DOHH2 (cell line): Measurements from ENCODE around the gene CACNA1B.

Experiments used
- H3F3A ChIP-seq: fragments of 200-600 bp; sonication (generic), shearing (Covaris generic); 2 replicates; pipeline ENCODE4 v1.6.0; 2016; ENCODE audit warnings: antibody characterized with exemption, mild to moderate bottlenecking; ENCODE audit not compliant: control insufficient read depth, insufficient read depth
- H3K27ac ChIP-seq: fragments of 200-600 bp; sonication (generic); 2 replicates; pipeline ENCODE4 v1.5.1; 2014; ENCODE audit warnings: low read depth, mild to moderate bottlenecking, low read length, moderate library complexity
- H3K27me3 ChIP-seq: fragments of 200-600 bp; sonication (generic); 2 replicates; pipeline ENCODE4 v1.6.1; 2014; ENCODE audit warnings: mild to moderate bottlenecking, low read length, mixed read lengths; ENCODE audit not compliant: control insufficient read depth
- H3K36me3 ChIP-seq: fragments of 200-600 bp; sonication (generic); 2 replicates; pipeline ENCODE4 v1.6.1; 2014; ENCODE audit warnings: mild to moderate bottlenecking, low read length, moderate library complexity, mixed read lengths; ENCODE audit not compliant: control insufficient read depth
- H3K4me1 ChIP-seq: fragments of 200-600 bp; sonication (generic); 2 replicates; pipeline ENCODE4 v1.6.1; 2014; ENCODE audit warnings: mild to moderate bottlenecking, low read length, mixed read lengths; ENCODE audit not compliant: control insufficient read depth
- H3K4me2 ChIP-seq: fragments of 200-600 bp; sonication (generic); 2 replicates; pipeline ENCODE4 v1.6.0; 2014; ENCODE audit warnings: mild to moderate bottlenecking, low read length, moderate library complexity
- H3K4me3 ChIP-seq: fragments of 200-600 bp; sonication (generic); 2 replicates; pipeline ENCODE4 v1.5.1; 2014; ENCODE audit warnings: mild to moderate bottlenecking, low read length, mixed read lengths
- H3K79me2 ChIP-seq: fragments of 200-600 bp; sonication (generic); 2 replicates; pipeline ENCODE4 v1.6.1; 2014; ENCODE audit warnings: mild to moderate bottlenecking, low read length, mixed read lengths; ENCODE audit not compliant: control insufficient read depth
- H3K9me2 ChIP-seq: fragments of 200-600 bp; sonication (generic); replicated peaks from 2 replicates; pipeline ENCODE4 v1.6.1; 2014; ENCODE audit warnings: mild to moderate bottlenecking, low read length, mixed read lengths; ENCODE audit not compliant: control insufficient read depth
- H3K9me3 ChIP-seq: fragments of 200-600 bp; sonication (generic); 2 replicates; pipeline ENCODE4 v1.6.1; 2014; ENCODE audit warnings: antibody characterized with exemption, low read length, mixed read lengths; ENCODE audit not compliant: control insufficient read depth, insufficient read depth
- H4K20me1 ChIP-seq: fragments of 200-600 bp; sonication (generic); 2 replicates; pipeline ENCODE4 v1.6.0; 2014; ENCODE audit warnings: low read depth, mild to moderate bottlenecking, antibody characterized with exemption, low read length, moderate library complexity; ENCODE audit not compliant: control insufficient read depth, insufficient read depth
- CTCF ChIP-seq: fragments of 200-600 bp; sonication (generic); IDR thresholded peaks from one replicate; pipeline ENCODE4 v1.5.1; 2014; ENCODE audit warnings: antibody characterized with exemption, mild to moderate bottlenecking, low read depth, low read length; ENCODE audit not compliant: poor library complexity, severe bottlenecking
- EZH2phosphoT487 ChIP-seq: fragments of 200-600 bp; sonication (generic); IDR thresholded peaks from 2 replicates; pipeline ENCODE4 v1.6.1; 2017; ENCODE audit warnings: borderline replicate concordance, mild to moderate bottlenecking, antibody characterized with exemption, low read length, moderate library complexity, mixed read lengths

The CACNA1B gene

GRCh38 chr9:138116521-138116920 lies 238.9 kb downstream of the CACNA1B start:
- no peaks in the 10 kb centered on the region for H4K20me1 ChIP-seq
- no peaks in the 10 kb centered on the region for H3K79me2 ChIP-seq
- no peaks in the 10 kb centered on the region for H3K27me3 ChIP-seq
- no peak overlapping the region for H3K27ac ChIP-seq
- TF ChIP-seq CTCF: no peak
- no peak for TF ChIP-seq EZH2phosphoT487
- no peaks in the 10 kb centered on the region for H3F3A ChIP-seq
- no peaks in the 10 kb centered on the region for H3K36me3 ChIP-seq
- H3K4me2 ChIP-seq: no peak overlapping the region
- no peaks in the 10 kb centered on the region for H3K9me3 ChIP-seq
- H3K9me2 ChIP-seq: no peaks in the 10 kb centered on the region
- no peak overlapping the region for H3K4me3 ChIP-seq
- H3K4me1 ChIP-seq: no peaks in the 10 kb centered on the region

- Histone ChIP-seq H3K9me2 (no peaks in the 10 kb centered on the region), H3K9me3 (peaks cover 4% of the 10 kb centered on the region; the same call in 1 of the 2 replicates), H3F3A (no peaks in the 10 kb centered on the region), H3K4me2 (no peak overlapping the region), H3K27me3 (no peaks in the 10 kb centered on the region), H3K4me1 (no peaks in the 10 kb centered on the region), H4K20me1 (no peaks in the 10 kb centered on the region), H3K36me3 (no peaks in the 10 kb centered on the region), H3K79me2 (no peaks in the 10 kb centered on the region), H3K27ac (no peak overlapping the region), H3K4me3 (no peak overlapping the region)
- TF ChIP-seq EZH2phosphoT487 (no peak), CTCF (no peak)
These were observed 239.6 kb downstream of the CACNA1B start for GRCh38 chr9:138117101-138117750.

DNA sequence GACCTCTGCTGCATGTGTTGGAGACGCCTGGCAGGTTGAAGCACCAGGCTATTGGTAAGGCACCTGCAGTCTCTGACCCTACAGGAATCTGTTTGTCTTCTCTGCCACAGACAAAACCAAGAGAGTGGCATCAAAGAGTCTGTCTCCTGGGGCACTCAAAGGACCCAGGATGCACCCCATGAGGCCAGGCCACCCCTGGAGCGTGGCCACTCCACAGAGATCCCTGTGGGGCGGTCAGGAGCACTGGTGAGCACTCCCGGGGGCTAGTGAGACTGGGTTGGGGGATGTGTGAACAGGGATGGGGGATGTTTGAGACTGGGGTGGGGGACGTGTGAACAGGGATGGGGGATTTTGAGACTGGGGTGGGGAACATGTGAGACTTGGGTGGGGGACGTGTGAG lies 240.3 kb downstream of the CACNA1B start:
- H4K20me1 ChIP-seq: no peaks in the 10 kb centered on the region
- H3K27me3 ChIP-seq: no peaks in the 10 kb centered on the region
- H3K4me2 ChIP-seq: no peak overlapping the region
- peaks cover 6% of the 10 kb centered on the region; the same call in 1 of the 2 replicates for H3K9me3 ChIP-seq
- no peaks in the 10 kb centered on the region for H3K79me2 ChIP-seq
- H3K4me3 ChIP-seq: no peak overlapping the region
- no peaks in the 10 kb centered on the region for H3K9me2 ChIP-seq
- no peak for TF ChIP-seq EZH2phosphoT487
- no peak for TF ChIP-seq CTCF
- no peaks in the 10 kb centered on the region for H3K36me3 ChIP-seq
- no peaks in the 10 kb centered on the region for H3K4me1 ChIP-seq
- no peak overlapping the region for H3K27ac ChIP-seq
- H3F3A ChIP-seq: no peaks in the 10 kb centered on the region
